Stromal cell of bone marrow (primary cell): Measurements from ENCODE around the gene DUS3L.

Experiments used
- DNase-seq: peaks from one replicate; pipeline ENCODE4 v3.0.0-alpha.2; 2012; ENCODE audit warnings: low read depth

The DUS3L gene

GRCh38 chr19:5822181-5822844 is 31.4 kb upstream of the DUS3L start:
- no peak for DNase-seq

- no peak for DNase-seq
Observed at GRCh38 chr19:5821521-5822180, 30.7 kb upstream of the DUS3L start.

GRCh38 chr19:5820785-5821184 is 29.8 kb upstream of the DUS3L start:
- DNase-seq = no peak

- DNase-seq = no peak
Observed at GRCh38 chr19:5818594-5818993, 27.6 kb upstream of the DUS3L start.

- DNase-seq = no peak
Observed at GRCh38 chr19:5817218-5817617, 26.3 kb upstream of the DUS3L start.

GRCh38 chr19:5814852-5815246 is 23.9 kb upstream of the DUS3L start:
- no peak for DNase-seq

- DNase-seq = no peak
Observed at GRCh38 chr19:5814123-5814851, 23.3 kb upstream of the DUS3L start.

- no peak for DNase-seq
Observed at GRCh38 chr19:5811117-5811516, 20.2 kb upstream of the DUS3L start.

GRCh38 chr19:5809469-5809868 is 18.5 kb upstream of the DUS3L start:
- no peak for DNase-seq

GRCh38 chr19:5809053-5809452 is 18.1 kb upstream of the DUS3L start:
- no peak for DNase-seq

GRCh38 chr19:5808120-5808816 is 17.3 kb upstream of the DUS3L start:
- no peak for DNase-seq

- DNase-seq = no peak
Observed at GRCh38 chr19:5806905-5807304, 15.9 kb upstream of the DUS3L start.

- no peak for DNase-seq
Observed at GRCh38 chr19:5806133-5806489, 15.1 kb upstream of the DUS3L start.

- no peak for DNase-seq
Observed at GRCh38 chr19:5805462-5806132, 14.6 kb upstream of the DUS3L start.

GRCh38 chr19:5804516-5805461 is 13.8 kb upstream of the DUS3L start, which contains the start of gene NRTN:
TSS of gene NRTN (plus strand) at chr19:5805067. CDS start at chr19:5824166, 19,099 bp downstream.
- no peak for DNase-seq

GRCh38 chr19:5803752-5804515 is 13.0 kb upstream of the DUS3L start:
- peak; percentile 56 for DNase-seq

GRCh38 chr19:5803441-5803751 is 12.4 kb upstream of the DUS3L start:
- DNase-seq = no peak

- no peak for DNase-seq
Observed at GRCh38 chr19:5801796-5802619, 11.0 kb upstream of the DUS3L start.
